HG03442 (cell line): ENCODE data around the gene HOTAIR.

Source experiments
- ATAC-seq: cut with Tn5 transposase; IDR thresholded peaks from one replicate; pipeline ENCODE4 v1.9.1; 2021; ENCODE audit warnings: mild to moderate bottlenecking, moderate library complexity; ENCODE audit not compliant: unreplicated experiment

The HOTAIR gene

GRCh38 chr12:53976823-53977595 lies 2.3 kb upstream of the HOTAIR start:
- ATAC-seq, result no peak

GRCh38 chr12:53976172-53976822 lies 1.5 kb upstream of the HOTAIR start:
- ATAC-seq, result no peak

- no peak for ATAC-seq
Measured at GRCh38 chr12:53975479-53976152, 862 bp upstream of the HOTAIR start.

- ATAC-seq, result no peak
Measured at GRCh38 chr12:53975064-53975471, 314 bp upstream of the HOTAIR start.

GRCh38 chr12:53973236-53974042 lies 1.3 kb downstream of the HOTAIR start:
- ATAC-seq, result no peak

GRCh38 chr12:53972722-53973235 lies 2.0 kb downstream of the HOTAIR start, which contains the start of gene HOXC11:
Gene HOXC11, plus strand, starts transcription at chr12:53973126. Its CDS starts 116 bp downstream, at chr12:53973242.
- ATAC-seq, result no peak

- ATAC-seq, result no peak
Measured at GRCh38 chr12:53972152-53972702, 2.5 kb downstream of the HOTAIR start.

GRCh38 chr12:53971686-53972085 lies 3.1 kb downstream of the HOTAIR start:
- ATAC-seq, result no peak

GRCh38 chr12:53971129-53971528 lies 3.6 kb downstream of the HOTAIR start:
- no peak for ATAC-seq

DNA sequence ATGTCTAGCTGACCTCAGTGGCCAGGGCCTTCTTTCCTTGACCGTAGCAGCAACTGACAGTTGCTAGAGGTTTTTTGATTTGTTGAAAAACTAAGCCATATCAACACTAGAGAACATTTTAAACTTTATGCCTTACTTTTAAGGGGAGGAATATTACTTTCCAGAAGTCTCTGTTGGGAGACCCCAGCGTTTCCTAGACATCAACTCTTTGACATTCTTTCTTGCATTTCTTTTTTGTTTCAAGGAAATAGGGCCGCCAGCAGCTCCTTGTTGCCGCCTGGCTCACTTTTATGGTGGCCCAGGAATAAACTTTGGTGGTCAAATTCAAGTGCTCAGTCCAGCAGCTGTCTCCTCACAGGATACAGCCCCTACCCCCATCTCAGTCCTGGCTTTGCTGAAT lies 4.3 kb downstream of the HOTAIR start:
- ATAC-seq, result no peak

DNA sequence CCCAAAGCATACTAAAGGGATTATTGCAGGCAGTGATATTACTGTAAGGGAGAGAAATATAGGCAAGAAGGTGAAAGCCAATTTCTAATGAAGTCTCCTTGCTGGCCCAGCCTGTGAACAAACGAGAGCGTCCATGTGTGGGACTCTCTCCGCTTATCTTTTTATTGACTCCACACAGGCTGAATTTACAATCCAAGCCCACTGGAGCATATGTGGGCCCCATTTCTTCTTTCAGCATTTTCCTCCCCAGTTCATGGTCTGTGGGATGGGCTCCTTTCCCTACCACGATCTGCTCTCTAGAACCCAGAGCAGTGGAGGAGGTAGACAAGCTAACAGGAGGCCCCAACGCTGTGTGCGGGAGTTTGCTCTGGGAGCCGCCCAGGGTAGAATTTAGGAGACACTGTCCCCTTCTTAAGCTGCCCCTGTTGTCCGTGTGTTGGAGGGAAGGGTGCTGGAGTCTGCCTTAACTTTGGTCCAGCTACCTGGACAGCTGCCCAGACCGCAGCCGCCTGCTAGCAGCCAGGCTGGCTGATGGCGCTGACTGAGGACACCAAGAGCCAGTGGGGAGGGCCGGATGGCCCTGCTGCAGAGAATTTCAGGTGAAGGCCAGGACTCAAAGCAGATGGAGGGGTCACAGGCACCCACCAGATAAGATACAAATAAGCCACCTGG lies 5.0 kb downstream of the HOTAIR start:
- no peak for ATAC-seq

GRCh38 chr12:53968214-53969127 lies 6.3 kb downstream of the HOTAIR start:
- no peak for ATAC-seq

DNA sequence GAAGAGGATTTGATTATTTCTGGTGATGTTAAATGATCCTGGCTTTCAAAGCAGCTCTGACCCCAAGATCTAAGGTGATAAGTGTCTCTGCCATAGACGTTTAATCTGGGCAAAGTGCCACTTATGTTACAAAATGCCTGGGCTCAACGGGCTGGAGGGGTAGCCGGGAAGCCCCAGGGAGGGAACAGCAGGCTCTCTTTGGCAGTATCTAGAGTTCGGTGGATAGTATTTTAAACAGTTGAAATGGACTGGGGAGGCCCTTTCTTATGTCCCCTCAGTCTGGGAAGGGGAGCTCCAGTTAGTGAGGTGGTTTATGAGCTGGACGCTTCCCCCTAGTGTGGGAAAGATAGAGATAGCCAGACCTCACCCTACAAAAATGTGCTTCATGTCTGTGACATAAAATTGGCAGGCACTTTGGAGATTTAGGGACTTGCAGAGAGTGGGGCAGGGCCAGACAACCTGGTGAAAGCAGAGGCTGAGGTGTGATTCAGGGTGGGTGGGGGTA lies 7.3 kb downstream of the HOTAIR start:
- ATAC-seq, result no peak

DNA sequence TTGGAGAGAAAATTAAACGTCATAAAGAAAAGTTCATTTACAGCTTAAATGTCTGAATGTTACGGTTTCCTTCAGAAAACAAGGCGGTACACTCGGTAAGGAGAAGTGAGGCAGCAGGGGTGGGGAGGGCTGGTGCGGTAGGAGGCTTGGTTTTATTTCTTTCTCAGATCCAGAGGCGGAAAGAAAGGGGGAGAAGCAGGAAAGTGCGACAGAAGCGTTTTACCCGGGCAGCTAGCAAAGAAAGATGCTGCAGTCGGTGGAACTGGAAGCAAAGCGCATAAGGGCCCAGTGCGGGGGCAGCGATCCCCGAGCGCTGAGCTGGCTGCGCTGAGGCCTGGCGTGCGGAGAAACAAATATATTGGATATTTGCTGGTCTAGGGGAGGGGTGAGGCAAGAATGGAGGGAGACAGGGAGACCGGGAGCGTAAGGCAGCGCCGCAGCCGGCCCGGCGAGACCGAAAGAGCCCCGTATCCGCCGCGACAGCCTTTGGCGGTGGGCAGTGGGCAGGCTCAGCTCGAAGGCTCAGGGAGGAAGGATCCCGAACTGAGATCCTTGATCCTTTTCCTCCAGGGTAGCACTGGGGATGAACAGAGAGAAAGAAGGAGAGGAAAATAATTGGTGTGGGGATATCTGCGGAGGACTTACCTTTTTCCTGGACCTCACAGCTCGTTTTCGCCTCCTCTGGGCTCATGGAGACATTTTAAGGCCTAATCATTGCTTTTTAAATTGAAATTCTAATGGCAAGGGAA lies 8.2 kb downstream of the HOTAIR start:
- no peak for ATAC-seq

DNA sequence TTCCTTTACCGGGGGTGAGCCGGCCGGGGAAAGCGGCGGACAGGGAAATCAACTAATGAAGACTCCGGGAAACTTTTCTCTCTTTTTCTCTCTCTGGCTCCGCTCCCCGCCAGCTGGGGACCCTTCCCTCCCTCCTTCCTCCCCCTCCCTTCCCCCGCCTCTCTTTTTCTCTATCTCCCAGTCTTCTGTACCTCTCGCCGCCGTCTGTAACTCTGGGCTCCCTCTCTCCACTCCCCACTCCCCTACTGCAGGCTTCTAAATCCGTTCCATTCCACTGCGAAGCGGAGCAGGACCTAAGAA lies 8.7 kb downstream of the HOTAIR start:
- ATAC-seq, result no peak

DNA sequence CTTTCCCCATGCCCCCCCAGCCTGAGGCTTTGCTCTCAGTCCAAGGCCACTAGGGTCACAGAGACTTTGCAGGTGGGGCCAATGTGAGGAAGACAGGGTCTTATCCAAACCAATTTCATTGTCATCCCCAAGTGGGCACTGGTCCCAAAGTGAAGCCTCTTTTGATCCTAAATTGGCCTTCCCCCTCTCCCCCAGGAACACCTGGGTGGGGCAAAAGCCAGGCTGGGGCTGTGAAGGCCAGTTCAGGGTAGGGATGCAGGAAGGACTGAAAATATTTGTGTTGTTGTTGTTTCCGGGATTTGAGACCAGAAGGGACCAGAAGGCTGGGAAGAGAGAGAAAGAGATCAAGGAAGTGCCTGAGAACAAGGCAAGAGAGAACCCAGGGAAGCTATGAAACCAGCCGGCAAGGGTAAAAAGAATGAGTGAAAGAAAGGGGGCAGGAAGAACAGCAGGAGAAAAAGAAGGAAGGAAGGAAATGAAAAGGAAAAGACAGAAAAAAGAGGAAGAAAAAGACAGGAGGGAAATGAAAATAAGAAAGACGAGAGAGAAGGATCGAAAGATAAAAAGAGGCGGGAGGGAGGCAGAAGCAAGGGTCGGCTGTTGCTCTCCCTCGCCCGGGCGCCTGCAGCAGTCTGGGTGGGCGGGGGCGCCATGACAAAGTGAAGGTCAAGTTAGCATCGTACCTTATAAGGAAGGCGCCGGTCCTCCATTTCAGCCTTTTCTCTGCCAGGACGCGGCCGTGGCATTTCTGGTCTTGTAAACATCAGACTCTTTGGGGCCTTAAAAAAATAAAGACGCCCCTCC lies 9.3 kb downstream of the HOTAIR start:
- ATAC-seq, result no peak

- no peak for ATAC-seq
Measured at GRCh38 chr12:53964315-53964713, 10.4 kb downstream of the HOTAIR start.
